Sigmoid colon (tissue), 7 donors: ENCODE results near the gene STARD3NL. TPM values are rescaled to one million over a fixed set of nuclear protein-coding genes. Genes with fewer than 3 reads are reported as not detected.

Source experiments
- DNase-seq: peaks from one replicate; pipeline ENCODE4 v3.0.0-alpha.2; 2019
- H3K27ac ChIP-seq, 4 donors: fragments of 200-600 bp; sonication (generic); one replicate each; pipeline ENCODE4 v1.5.1; 2016 to 2019; ENCODE audit warnings: mild to moderate bottlenecking in 1 of 4
- H3K27me3 ChIP-seq, 3 donors: fragments of 200-600 bp; sonication (generic); one replicate each; pipeline ENCODE4 v1.5.1; 2019; ENCODE audit warnings: mild to moderate bottlenecking in 1 of 3
- H3K36me3 ChIP-seq, 4 donors: fragments of 200-600 bp; sonication (generic); one replicate each; pipeline ENCODE4 v1.5.1; 2016 to 2019
- H3K4me1 ChIP-seq, 4 donors: fragments of 200-600 bp; sonication (generic); one replicate each; pipeline ENCODE4 v1.5.1; 2017 to 2019
- H3K4me3 ChIP-seq, 4 donors: fragments of 200-600 bp; sonication (generic); one replicate each; pipeline ENCODE4 v1.5.1; 2017 to 2019; ENCODE audit warnings: mild to moderate bottlenecking in 2 of 4, moderate library complexity in 1 of 4
- H3K9me3 ChIP-seq, 4 donors: fragments of 200-600 bp in 3 of 4; sonication (generic) in 3 of 4; one replicate each; pipeline versions ENCODE4 v1.5.1 to v1.6.1; 2013 to 2019
- EP300 ChIP-seq, 4 donors: sonication (generic); formaldehyde crosslinking; IDR thresholded peaks; one replicate each; pipeline ENCODE4 v1.6.1; 2017; ENCODE audit warnings: antibody characterized with exemption in 4 of 4
- POLR2A ChIP-seq, 2 donors: fragments of 450-650 bp; IDR thresholded peaks; one replicate each; pipeline ENCODE4 v1.6.1; 2016; ENCODE audit warnings: antibody characterized with exemption in 2 of 2, mild to moderate bottlenecking in 2 of 2, moderate library complexity in 2 of 2
- POLR2AphosphoS5 ChIP-seq, 4 donors: sonication (generic); formaldehyde crosslinking; IDR thresholded peaks; one replicate each; pipeline ENCODE4 v1.6.1; 2017; ENCODE audit warnings: antibody characterized with exemption in 4 of 4
- WGBS, 2 donors: extraction: QIAGEN DNeasy Blood & Tissue Kit; methylation state at CpG; one replicate each; pipeline ENCODE4 v1.1.7; 2013; 5-methylcytosine and 5-hydroxymethylcytosine counted together
- intact Hi-C: fragments of 100-400 bp; cut with DNase I; formaldehyde crosslinking; loops from one replicate; pipeline ENCODE4 v1.15.1; 2023
- polyA plus RNA-seq, 3 donors: library from polyadenylated mRNA; stranded (reverse); fragments of 200-250 nt; gene quantifications; one replicate each; pipeline ENCODE4 v1.2.3, GENCODE V29; 2013
- total RNA-seq, 4 donors: library from RNA; depleted of rRNA; stranded (reverse); fragments of >200 nt; gene quantifications; one replicate each; pipeline ENCODE4 v1.1.0, GENCODE V29; 2016
- TF ChIP-seq, protein P1 (sequence below), 4 experiments: fragments of 450-650 bp in 3 of 4; fragments of 200-600 bp in 1 of 4; IDR thresholded peaks; one replicate each; pipeline ENCODE4 v1.5.1; 2016 to 2019; ENCODE audit warnings: antibody characterized with exemption in 4 of 4, mild to moderate bottlenecking in 3 of 4, moderate library complexity in 2 of 4
- donor health status: healthy with polysubstance abuse.
- donor health status: Bipolar disorder and iron deficiency.
- donor health status: healthy.

Gene STARD3NL
- total and polyA plus RNA-seq, 7 donors, result 26.3 to 67.6 (median 36.0) TPM

DNA sequence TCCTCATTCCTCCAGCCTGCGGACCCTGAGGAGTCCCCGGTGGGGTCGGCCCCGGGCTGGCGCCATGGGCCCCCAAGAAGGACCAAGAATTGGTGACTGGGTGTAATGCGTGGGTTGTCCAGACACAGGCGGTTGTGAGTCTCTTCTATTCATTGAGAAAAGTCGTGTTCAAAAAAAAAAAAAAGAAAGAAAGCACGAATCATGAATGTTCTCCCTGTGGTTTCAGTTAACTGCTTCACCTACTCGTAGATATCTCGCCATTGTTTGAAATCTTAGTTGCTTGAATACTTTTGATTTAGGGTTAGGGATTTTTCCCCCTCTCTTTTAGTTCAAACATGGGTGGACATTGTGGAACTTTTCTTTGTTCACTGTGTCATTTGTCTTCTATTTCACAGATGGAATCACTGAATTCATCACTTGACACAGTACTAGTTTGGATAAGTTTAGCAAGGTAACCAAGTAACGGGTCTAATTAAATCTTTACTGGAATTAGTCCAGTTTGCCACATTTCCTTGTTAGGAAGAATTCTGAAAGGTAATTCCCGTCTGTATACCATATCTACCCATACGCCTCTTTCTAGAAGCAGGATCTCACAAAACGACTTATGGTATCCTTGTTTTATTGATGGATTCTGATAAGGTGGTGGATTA, 775 bp downstream of the STARD3NL start:
- TF ChIP-seq EP300 (IDR thresholded peaks at IDR 0.05) (no peak), POLR2AphosphoS5 (IDR thresholded peaks at IDR 0.05) (no peak), POLR2A (IDR thresholded peaks at IDR 0.05) (no peak)
- TF ChIP-seq, protein P1, sequence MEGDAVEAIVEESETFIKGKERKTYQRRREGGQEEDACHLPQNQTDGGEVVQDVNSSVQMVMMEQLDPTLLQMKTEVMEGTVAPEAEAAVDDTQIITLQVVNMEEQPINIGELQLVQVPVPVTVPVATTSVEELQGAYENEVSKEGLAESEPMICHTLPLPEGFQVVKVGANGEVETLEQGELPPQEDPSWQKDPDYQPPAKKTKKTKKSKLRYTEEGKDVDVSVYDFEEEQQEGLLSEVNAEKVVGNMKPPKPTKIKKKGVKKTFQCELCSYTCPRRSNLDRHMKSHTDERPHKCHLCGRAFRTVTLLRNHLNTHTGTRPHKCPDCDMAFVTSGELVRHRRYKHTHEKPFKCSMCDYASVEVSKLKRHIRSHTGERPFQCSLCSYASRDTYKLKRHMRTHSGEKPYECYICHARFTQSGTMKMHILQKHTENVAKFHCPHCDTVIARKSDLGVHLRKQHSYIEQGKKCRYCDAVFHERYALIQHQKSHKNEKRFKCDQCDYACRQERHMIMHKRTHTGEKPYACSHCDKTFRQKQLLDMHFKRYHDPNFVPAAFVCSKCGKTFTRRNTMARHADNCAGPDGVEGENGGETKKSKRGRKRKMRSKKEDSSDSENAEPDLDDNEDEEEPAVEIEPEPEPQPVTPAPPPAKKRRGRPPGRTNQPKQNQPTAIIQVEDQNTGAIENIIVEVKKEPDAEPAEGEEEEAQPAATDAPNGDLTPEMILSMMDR (IDR thresholded peaks at IDR 0.05), result no peak
- peak overlapping the region; percentile 62 to 85 (median 82) for H3K4me3 ChIP-seq
- WGBS, 2 donors, result 3 to 11% methylated on average over 15 of the region's 15 CpGs

DNA sequence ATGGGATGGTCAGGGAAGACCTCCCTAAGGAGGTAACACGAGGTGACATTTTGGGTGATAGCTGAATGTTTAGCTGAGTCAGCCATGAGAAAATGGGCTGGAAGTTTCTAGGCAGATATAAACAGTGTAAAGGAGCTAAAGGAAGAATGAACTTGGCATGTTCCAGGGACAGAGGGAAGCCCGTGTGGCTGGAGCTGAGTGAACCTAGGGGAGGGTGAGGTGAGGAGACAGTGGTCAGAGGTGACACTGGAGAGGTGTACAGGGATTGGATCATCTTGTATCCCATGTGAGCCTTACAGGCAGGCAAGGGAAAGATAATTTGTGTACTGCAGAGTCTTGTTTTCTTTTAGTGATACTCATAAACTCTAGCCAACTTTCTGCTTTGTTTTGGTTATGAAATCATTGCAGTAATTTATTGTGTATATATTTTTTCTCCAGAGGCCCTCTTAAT, 1.8 kb downstream of the STARD3NL start:
- 32 to 38% methylated on average over 2 of the region's 2 CpGs for WGBS, 2 donors
- peaks cover 0 to 43% (median 25%) of the 10 kb centered on the region in 4 donors for H3K4me1 ChIP-seq
- no peaks in the 10 kb centered on the region for H3K9me3 ChIP-seq
- peak overlapping the region; percentile 85 to 95 (median 94) for H3K27ac ChIP-seq
- TF ChIP-seq EP300 (IDR thresholded peaks at IDR 0.05) (no peak), POLR2AphosphoS5 (IDR thresholded peaks at IDR 0.05) (peak in 1 of 4 donors; percentile 26)
- TF ChIP-seq, protein P1 (IDR thresholded peaks at IDR 0.05), result no peak
- intact Hi-C loops, result loop anchor here (2.0 to 5.0 kb wide), 2 partner anchors 35 to 72 kb away; no protein-coding TSS in a partner anchor
- H3K27me3 ChIP-seq, result no peaks in the 10 kb centered on the region
- DNase-seq, result no peak
- no peaks in the 10 kb centered on the region for H3K36me3 ChIP-seq
- H3K4me3 ChIP-seq, result peak overlapping the region in 1 of 4 donors; percentile 83

More for the DNA sequence above, 775 bp downstream of the STARD3NL start:
- no peaks in the 10 kb centered on the region for H3K9me3 ChIP-seq
- peaks cover 0 to 43% (median 25%) of the 10 kb centered on the region in 4 donors for H3K4me1 ChIP-seq
- H3K27ac ChIP-seq, result peak overlapping the region; percentile 85 to 95 (median 94)
- no peaks in the 10 kb centered on the region for H3K36me3 ChIP-seq
- no peak for DNase-seq
- intact Hi-C loops, result loop anchor here (2.0 to 5.0 kb wide), 2 partner anchors 36 to 72 kb away; no protein-coding TSS in a partner anchor
- H3K27me3 ChIP-seq, result no peaks in the 10 kb centered on the region

DNA sequence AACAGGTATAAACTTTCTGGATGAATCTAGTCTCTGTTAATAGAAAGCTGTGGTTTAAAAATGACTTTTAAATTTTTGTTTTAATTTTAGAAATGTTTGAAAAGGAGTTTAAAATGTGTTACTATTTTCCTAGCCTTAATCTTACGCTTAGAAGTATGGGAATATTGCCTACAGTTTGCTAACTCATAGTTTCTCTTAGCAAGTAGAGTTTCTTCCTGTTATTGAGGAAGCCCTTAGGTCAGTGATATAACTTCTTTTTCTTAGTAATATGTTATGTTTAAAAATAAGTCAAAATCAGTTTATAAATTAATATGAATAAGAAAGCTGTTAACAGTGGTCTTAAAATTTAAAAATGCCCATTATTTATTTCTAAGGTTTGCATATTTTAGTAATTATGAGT, 3.1 kb downstream of the STARD3NL start:
- Histone ChIP-seq H3K27me3 (no peaks in the 10 kb centered on the region), H3K4me3 (no peak overlapping the region), H3K36me3 (no peaks in the 10 kb centered on the region), H3K27ac (peak overlapping the region in 1 of 4 donors; percentile 95), H3K4me1 (peaks cover 0 to 55% (median 30%) of the 10 kb centered on the region in 4 donors), H3K9me3 (no peaks in the 10 kb centered on the region)
- WGBS, 2 donors, result 77 to 93% methylated on average over 1 of the region's 1 CpG
- TF ChIP-seq POLR2AphosphoS5 (IDR thresholded peaks at IDR 0.05), result no peak
- no peak for TF ChIP-seq EP300 (IDR thresholded peaks at IDR 0.05)
- no peak for DNase-seq
- intact Hi-C loops, result no loop called here

DNA sequence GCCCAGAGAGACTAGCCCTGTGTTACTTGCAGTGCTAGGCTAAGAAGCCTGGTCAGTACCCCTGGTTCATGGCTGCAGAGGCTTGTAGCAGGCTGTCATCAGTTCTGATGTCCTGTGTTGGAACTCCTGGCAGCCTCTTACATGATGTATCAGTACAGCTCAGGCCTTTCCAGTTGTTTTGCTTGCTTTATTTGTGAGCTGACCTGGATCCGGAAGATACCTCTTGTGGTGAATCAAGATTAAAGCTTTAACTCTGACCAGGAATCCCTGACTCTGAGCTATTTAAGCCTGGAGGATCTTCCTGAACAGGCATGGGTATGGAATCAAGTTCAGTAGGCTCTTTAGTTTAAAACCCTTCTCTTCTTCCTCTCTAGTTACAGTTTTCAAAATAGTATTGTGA, 4.4 kb downstream of the STARD3NL start:
- intact Hi-C loops, result no loop called here
- Histone ChIP-seq H3K4me3 (no peak overlapping the region), H3K27ac (no peak overlapping the region), H3K27me3 (no peaks in the 10 kb centered on the region), H3K4me1 (peaks cover 0 to 66% (median 35%) of the 10 kb centered on the region in 4 donors), H3K36me3 (no peaks in the 10 kb centered on the region), H3K9me3 (no peaks in the 10 kb centered on the region)
- WGBS, 2 donors, result 88 to 96% methylated on average over 1 of the region's 1 CpG
- no peak for DNase-seq
- TF ChIP-seq, protein P1 (IDR thresholded peaks at IDR 0.05), result no peak
- TF ChIP-seq EP300 (IDR thresholded peaks at IDR 0.05) (no peak), POLR2AphosphoS5 (IDR thresholded peaks at IDR 0.05) (no peak), POLR2A (IDR thresholded peaks at IDR 0.05) (no peak)

DNA sequence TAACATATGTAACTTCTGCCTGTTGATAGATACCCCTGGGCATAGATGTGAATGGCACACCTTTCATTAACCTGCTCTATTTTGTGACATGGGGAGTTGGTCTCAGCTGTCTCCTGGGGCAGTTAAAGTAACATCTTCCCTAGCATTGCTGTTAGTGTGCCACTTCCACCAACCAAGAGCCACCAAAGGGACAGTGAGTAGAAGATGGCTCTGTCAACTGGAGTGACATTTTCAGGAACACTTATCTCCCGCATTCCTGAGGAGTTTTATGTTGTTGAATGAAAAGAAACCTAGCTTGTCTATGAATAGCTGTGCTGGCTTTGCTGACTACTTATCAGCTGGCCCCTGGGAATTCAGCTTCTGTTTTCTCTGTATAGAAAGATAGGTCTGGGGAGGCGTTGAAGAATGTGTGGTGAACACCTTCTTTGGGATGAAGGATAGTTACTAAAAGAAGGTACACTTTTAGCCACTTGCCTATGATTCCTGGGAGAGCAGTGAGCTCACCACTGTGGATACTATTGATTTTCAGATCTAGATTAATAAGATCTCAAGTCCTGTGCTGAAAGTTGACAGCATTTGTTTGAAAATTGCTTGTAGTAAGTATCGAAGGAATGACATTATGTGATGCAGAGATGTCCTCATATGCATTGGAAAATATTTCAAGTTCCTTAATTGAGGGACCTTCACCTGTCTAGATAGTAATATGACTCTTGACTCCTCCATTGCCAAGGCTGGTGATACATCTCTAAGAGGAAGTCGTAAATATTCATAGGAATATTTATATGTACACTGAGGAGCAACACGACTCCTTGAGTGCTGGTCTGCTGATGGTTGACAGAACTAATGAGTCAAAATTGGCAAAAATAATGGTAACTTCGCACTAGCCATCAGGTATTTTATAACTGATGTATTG, 7.6 kb downstream of the STARD3NL start:
- H3K27me3 ChIP-seq, result no peaks in the 10 kb centered on the region
- TF ChIP-seq, protein P1 (IDR thresholded peaks at IDR 0.05), result no peak
- TF ChIP-seq POLR2A (IDR thresholded peaks at IDR 0.05), result no peak
- no peak for TF ChIP-seq EP300 (IDR thresholded peaks at IDR 0.05)
- no peak for TF ChIP-seq POLR2AphosphoS5 (IDR thresholded peaks at IDR 0.05)
- DNase-seq, result no peak
- peaks cover 0 to 58% (median 21%) of the 10 kb centered on the region in 4 donors for H3K4me1 ChIP-seq
- H3K27ac ChIP-seq, result no peak overlapping the region
- 82 to 91% methylated on average over 6 of the region's 6 CpGs for WGBS, 2 donors
- no peak overlapping the region for H3K4me3 ChIP-seq
- intact Hi-C loops, result no loop called here
- H3K36me3 ChIP-seq, result no peaks in the 10 kb centered on the region
- H3K9me3 ChIP-seq, result no peaks in the 10 kb centered on the region
